GM12801 (cell line): ENCODE data around the gene UQCRH.

Source experiments
- CTCF ChIP-seq: IDR thresholded peaks from one replicate; pipeline ENCODE4 v1.5.1; 2011; ENCODE audit warnings: control low read depth; ENCODE audit not compliant: insufficient read length; ENCODE audit errors: extremely low read depth

The UQCRH gene

GRCh38 chr1:46285730-46286477 lies 17.6 kb upstream of the UQCRH start:
- no peak for TF ChIP-seq CTCF

- no peak for TF ChIP-seq CTCF
Measured at GRCh38 chr1:46288485-46289133, 14.9 kb upstream of the UQCRH start.

GRCh38 chr1:46289134-46289494 lies 14.4 kb upstream of the UQCRH start:
- TF ChIP-seq CTCF = no peak

- no peak for TF ChIP-seq CTCF
Measured at GRCh38 chr1:46289976-46290375, 13.5 kb upstream of the UQCRH start.

GRCh38 chr1:46295306-46295705 lies 8.2 kb upstream of the UQCRH start:
- TF ChIP-seq CTCF = no peak

- no peak for TF ChIP-seq CTCF
Measured at GRCh38 chr1:46298387-46298786, 5.1 kb upstream of the UQCRH start.

- no peak for TF ChIP-seq CTCF
Measured at GRCh38 chr1:46300673-46301405, 2.7 kb upstream of the UQCRH start.
